OCI-LY3 (cell line): ENCODE data around the gene SHROOM1.

Experiments
- CTCF ChIP-seq: fragments of 200-600, 300-600 bp; sonication (generic); IDR thresholded peaks from 2 replicates; pipeline ENCODE4 v1.5.1; 2014; ENCODE audit warnings: antibody characterized with exemption, low read length, low read depth
- EZH2phosphoT487 ChIP-seq: fragments of 200-600 bp; shearing (Covaris generic); IDR thresholded peaks from 2 replicates; pipeline ENCODE4 v1.6.1; 2018; ENCODE audit warnings: antibody characterized with exemption, mixed run types, low read depth

GRCh38 chr5:132840313-132840712, 9.9 kb upstream of the SHROOM1 start:
- TF ChIP-seq CTCF (no peak), EZH2phosphoT487 (no peak)
